ENCODE data around the gene PRX.
A peak's percentile ranks its signal among the peaks of the same experiment; 100 is the strongest.

PRX gene

GRCh38 chr19:40407714-40408597 lies 5.2 kb downstream of the PRX start:
- no peak overlapping the region for H3K4me3 ChIP-seq (ENCODE audit: control insufficient read depth, low read depth, low read length)
- TF ChIP-seq CTCF (conservative IDR thresholded peaks at IDR 0.05; ENCODE audit: control insufficient read depth, insufficient read depth, low read depth, low read length): no peak
- no peak for DNase-seq (ENCODE audit: low read depth)

- no peak for TF ChIP-seq CTCF (conservative IDR thresholded peaks at IDR 0.05; ENCODE audit: control insufficient read depth, insufficient read depth, low read depth, low read length)
These were observed 9.8 kb downstream of the PRX start for GRCh38 chr19:40403262-40403984.

GRCh38 chr19:40400559-40400958 lies 12.6 kb downstream of the PRX start:
- no peak for TF ChIP-seq CTCF (conservative IDR thresholded peaks at IDR 0.05; ENCODE audit: control insufficient read depth, insufficient read depth, low read depth, low read length)
- DNase-seq (ENCODE audit: low read depth): peak; percentile 19
- no peak overlapping the region for H3K4me3 ChIP-seq (ENCODE audit: control insufficient read depth, low read depth, low read length)

More at GRCh38 chr19:40403262-40403984, 9.8 kb downstream of the PRX start:
- DNase-seq (ENCODE audit: low read depth): peak; percentile 86
- H3K4me3 ChIP-seq (ENCODE audit: control insufficient read depth, low read depth, low read length): peak overlapping the region; percentile 52

GRCh38 chr19:40398417-40399131 lies 14.6 kb downstream of the PRX start:
- no peak for DNase-seq (ENCODE audit: low read depth)
- TF ChIP-seq CTCF (conservative IDR thresholded peaks at IDR 0.05; ENCODE audit: control insufficient read depth, insufficient read depth, low read depth, low read length): no peak
- H3K4me3 ChIP-seq (ENCODE audit: control insufficient read depth, low read depth, low read length): no peak overlapping the region

- no peak for DNase-seq (ENCODE audit: low read depth)
- H3K4me3 ChIP-seq (ENCODE audit: control insufficient read depth, low read depth, low read length): no peak overlapping the region
- no peak for TF ChIP-seq CTCF (conservative IDR thresholded peaks at IDR 0.05; ENCODE audit: control insufficient read depth, insufficient read depth, low read depth, low read length)
These were observed 15.6 kb downstream of the PRX start for GRCh38 chr19:40397568-40397906.

GRCh38 chr19:40396886-40397567 lies 16.2 kb downstream of the PRX start:
- no peak overlapping the region for H3K4me3 ChIP-seq (ENCODE audit: control insufficient read depth, low read depth, low read length)
- TF ChIP-seq CTCF (conservative IDR thresholded peaks at IDR 0.05; ENCODE audit: control insufficient read depth, insufficient read depth, low read depth, low read length): no peak
- DNase-seq (ENCODE audit: low read depth): no peak

Measured in fibroblast of mammary gland (primary cell).